Measurements from ENCODE around the gene FOXE3. TPM values are rescaled to one million over a fixed set of nuclear protein-coding genes. Genes with fewer than 3 reads are reported as not detected.

The FOXE3 gene
- total RNA-seq, 1 experiment from 2014 or later = 0.15 TPM

DNA sequence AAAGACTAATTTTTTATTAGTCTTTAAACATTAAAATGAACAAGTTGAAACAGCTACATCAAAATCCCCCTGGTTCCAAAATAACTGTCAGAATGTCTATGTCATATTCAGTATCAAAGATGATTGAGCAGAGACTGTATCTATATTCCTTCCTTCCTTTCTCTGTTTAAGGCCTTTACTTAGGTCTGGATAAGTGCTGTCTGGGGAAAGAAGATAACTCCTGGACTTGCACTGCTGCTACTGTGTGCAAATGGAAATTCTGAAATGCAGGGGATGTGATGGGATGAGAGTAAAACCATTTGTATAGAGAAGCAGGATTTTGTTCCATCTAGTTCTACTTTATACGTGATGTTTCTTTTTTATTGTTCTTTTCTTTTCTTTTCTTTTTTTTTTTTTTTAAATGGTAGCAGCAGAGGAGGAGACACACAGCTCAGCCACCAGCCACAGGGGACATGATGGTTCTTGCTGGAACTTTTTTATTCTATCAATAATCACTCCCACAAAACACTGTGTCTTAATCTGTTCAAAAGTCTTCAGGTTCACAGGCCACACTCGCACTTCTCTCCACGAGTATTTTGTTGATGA, 33.6 kb upstream of the FOXE3 start:
- Histone ChIP-seq H2AFZ (ENCODE audit: low read length) (no peak overlapping the region), H3K27me3 (ENCODE audit: insufficient read depth, low read length) (no peaks in the 10 kb centered on the region; the same call in 1 of the 2 replicates), H3K4me2 (ENCODE audit: insufficient read depth, insufficient read length, low read length) (no peak overlapping the region), H2BK20ac (ENCODE audit: low read depth, low read length, poor library complexity, severe bottlenecking) (no peak overlapping the region), H3K56ac (ENCODE audit: insufficient read length, low read depth, low read length) (no peak overlapping the region), H3K9me3 (ENCODE audit: control insufficient read depth, low read depth, low read length) (no peaks in the 10 kb centered on the region), H4K91ac (ENCODE audit: insufficient read length, low read depth, low read length) (no peak overlapping the region), H3K23ac (ENCODE audit: insufficient read length, low read depth, low read length) (no peak overlapping the region), H3K18ac (ENCODE audit: insufficient read length, low read depth, low read length) (no peak overlapping the region), H2BK5ac (ENCODE audit: insufficient read length, low read length) (no peak overlapping the region), H3K14ac (ENCODE audit: insufficient read depth, low read length) (no peak overlapping the region), H4K5ac (ENCODE audit: insufficient read length, low read depth, low read length) (no peak overlapping the region), H3K79me2 (ENCODE audit: insufficient read depth, low read length) (no peaks in the 10 kb centered on the region), H2BK12ac (ENCODE audit: insufficient read length, low read depth, low read length) (no peak overlapping the region), H3K4me1 (ENCODE audit: insufficient read depth, low read length) (no peaks in the 10 kb centered on the region; the same call in 1 of the 2 replicates), H3K79me1 (ENCODE audit: insufficient read depth, low read depth, low read length, poor library complexity, severe bottlenecking) (no peaks in the 10 kb centered on the region), H3T11ph (ENCODE audit: low read length) (no peak overlapping the region), H3K27ac (ENCODE audit: insufficient read length, low read depth, low read length) (no peak overlapping the region), H3K23me2 (ENCODE audit: insufficient read length, low read depth, low read length, poor library complexity, severe bottlenecking) (no peaks in the 10 kb centered on the region), H3K9ac (ENCODE audit: extremely low read depth, insufficient read length, low read length) (no peak overlapping the region), H2BK15ac (ENCODE audit: low read depth, low read length) (no peak overlapping the region), H3K4ac (ENCODE audit: low read depth, low read length) (no peak overlapping the region), H4K20me1 (ENCODE audit: control insufficient read depth, insufficient read depth, insufficient read length) (no peaks in the 10 kb centered on the region), H2AK5ac (ENCODE audit: insufficient read length, low read length) (no peak overlapping the region), H4K8ac (replicated peaks; ENCODE audit: insufficient read length, low read depth, low read length) (no peak overlapping the region), H2BK120ac (ENCODE audit: low read depth, low read length, poor library complexity, severe bottlenecking) (no peak overlapping the region)
- Mint-ChIP-seq H3K27ac (no peak overlapping the region), H3K9me3 (no peaks in the 10 kb centered on the region), H3K4me1 (peaks cover 11% of the 10 kb centered on the region in 2 experiments), H3K36me3 (ENCODE audit: insufficient read depth in 1 of 3, low read depth in 3 of 3) (peaks cover 0 to 7% (median 3%) of the 10 kb centered on the region in 3 experiments; a peak in 2 of 7 replicates), H3K27me3 (ENCODE audit: low read depth) (peaks cover 8% of the 10 kb centered on the region), H3K4me3 (no peak overlapping the region)
- TF ChIP-seq CTCF (conservative IDR thresholded peaks at IDR 0.05) = no peak
- no peak for DNase-seq
- WGBS (ENCODE audit: extremely low coverage, insufficient read length, low lambda C conversion rate) = no CpG with 5 or more reads among the region's 3 CpGs
